GM12891 (cell line): Measurements from ENCODE around the gene UIMC1.

ENCODE experiments used
- PAX5 ChIP-seq: IDR thresholded peaks from 2 replicates; pipeline ENCODE4 v1.6.1; 2011; ENCODE audit warnings: low read length, moderate library complexity, mild to moderate bottlenecking; ENCODE audit not compliant: insufficient read depth, severe bottlenecking
- POLR2A ChIP-seq: IDR thresholded peaks from 2 replicates; pipeline ENCODE4 v1.6.1; 2011; ENCODE audit warnings: low read depth, low read length, control low read depth
- POLR2AphosphoS5 ChIP-seq: IDR thresholded peaks from 2 replicates; pipeline ENCODE4 v1.6.1; 2011; ENCODE audit warnings: low read depth, low read length, control low read depth
- POU2F2 ChIP-seq: IDR thresholded peaks from 2 replicates; pipeline ENCODE4 v1.6.1; 2011; ENCODE audit warnings: low read depth, mild to moderate bottlenecking, control low read depth, low read length, moderate library complexity
- SPI1 ChIP-seq: IDR thresholded peaks from 2 replicates; pipeline ENCODE4 v1.6.1; 2011; ENCODE audit warnings: low read depth, low read length, control low read depth
- TAF1 ChIP-seq: IDR thresholded peaks from 2 replicates; pipeline ENCODE4 v1.6.1; 2011; ENCODE audit warnings: low read depth, low read length, control low read depth

DNA sequence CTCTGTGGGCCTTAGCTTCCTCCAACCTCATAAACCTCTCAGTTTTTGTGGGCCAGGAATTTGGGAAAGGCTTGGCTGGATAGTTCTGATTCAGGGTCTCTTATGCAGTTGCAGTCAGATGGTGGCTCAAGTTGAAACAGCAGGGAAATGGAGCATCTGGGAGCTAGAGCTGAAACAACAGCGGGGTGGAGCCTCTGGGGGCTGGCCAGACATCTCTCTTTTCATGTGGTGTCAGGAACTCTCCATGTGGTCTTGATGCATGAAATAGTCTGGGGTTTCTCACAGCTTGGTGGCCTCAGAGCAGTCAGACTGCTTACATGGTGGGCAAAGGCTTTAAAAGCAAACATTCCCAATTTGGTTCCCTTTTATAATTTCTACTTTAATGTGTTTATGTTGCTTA lies 29.4 kb upstream of the UIMC1 start:
- TF ChIP-seq SPI1 (no peak), TAF1 (no peak), POLR2A (no peak), POLR2AphosphoS5 (no peak), PAX5 (no peak), POU2F2 (no peak)
